ENCODE measurements around the gene WWC2.
"Not testable (repeated sequence)": the region's sequence is repeated elsewhere in the genome, so short reads cannot be mapped to it uniquely, and the experiment has no call there.

Gene WWC2

GRCh38 chr4:183190900-183191527 lies 92.0 kb downstream of the WWC2 start:
- no CpG with 5 or more reads among the region's 4 CpGs for WGBS (ENCODE audit: extremely low coverage, insufficient coverage, low lambda C conversion rate)

GRCh38 chr4:183191630-183192029 lies 92.6 kb downstream of the WWC2 start:
- no peak overlapping the region for H3K23ac ChIP-seq (ENCODE audit: low read length)
- H3K79me1 ChIP-seq (ENCODE audit: low read length): peaks cover 15% of the 10 kb centered on the region
- H2BK15ac ChIP-seq (replicated peaks; ENCODE audit: low read depth): no peak overlapping the region
- H3K4me3 ChIP-seq (ENCODE audit: low read length): no peak overlapping the region
- H3K18ac ChIP-seq (ENCODE audit: low read length): no peak overlapping the region
- H3K9ac ChIP-seq (ENCODE audit: low read length): no peak overlapping the region
- H3K4me2 ChIP-seq (ENCODE audit: low read length): no peak overlapping the region
- no peak overlapping the region for H3K27ac ChIP-seq (ENCODE audit: low read depth, low read length)
- H3K79me2 ChIP-seq (ENCODE audit: control insufficient read depth, insufficient read depth, low read length): peaks cover 24% of the 10 kb centered on the region
- H3K4ac ChIP-seq (ENCODE audit: low read depth, low read length): no peak overlapping the region
- peaks cover 1% of the 10 kb centered on the region for H3K4me1 ChIP-seq (ENCODE audit: control insufficient read depth, low read depth, low read length)
- H3K27me3 ChIP-seq (ENCODE audit: insufficient read depth, low read length, poor library complexity): no peaks in the 10 kb centered on the region
- H3K56ac ChIP-seq (ENCODE audit: low read length): no peak overlapping the region
- H2BK5ac ChIP-seq (ENCODE audit: low read length): no peak overlapping the region
- no peak for DNase-seq
- no peak overlapping the region for H4K8ac ChIP-seq (ENCODE audit: low read depth, low read length)
- WGBS (ENCODE audit: extremely low coverage, insufficient coverage, low lambda C conversion rate): no CpG with 5 or more reads among the region's 5 CpGs
- H2BK120ac ChIP-seq (ENCODE audit: low read depth, low read length): no peak overlapping the region
- no peak overlapping the region for H2AK5ac ChIP-seq (ENCODE audit: low read length)
- H3K36me3 ChIP-seq (ENCODE audit: control insufficient read depth, insufficient read depth, low read length): no peaks in the 10 kb centered on the region
- H4K5ac ChIP-seq (ENCODE audit: low read length): no peak overlapping the region

More at GRCh38 chr4:183190900-183191527, 92.0 kb downstream of the WWC2 start:
- peaks cover 25% of the 10 kb centered on the region for H3K79me2 ChIP-seq (ENCODE audit: control insufficient read depth, insufficient read depth, low read length)
- no peak overlapping the region for H4K8ac ChIP-seq (ENCODE audit: low read depth, low read length)
- H3K18ac ChIP-seq (ENCODE audit: low read length): no peak overlapping the region
- no peak for DNase-seq
- H3K9ac ChIP-seq (ENCODE audit: low read length): no peak overlapping the region
- H2BK15ac ChIP-seq (replicated peaks; ENCODE audit: low read depth): no peak overlapping the region
- H3K4me1 ChIP-seq (ENCODE audit: control insufficient read depth, low read depth, low read length): peaks cover 3% of the 10 kb centered on the region
- H3K4me3 ChIP-seq (ENCODE audit: low read length): no peak overlapping the region
- H4K5ac ChIP-seq (ENCODE audit: low read length): no peak overlapping the region
- H3K56ac ChIP-seq (ENCODE audit: low read length): no peak overlapping the region
- no peak overlapping the region for H3K4me2 ChIP-seq (ENCODE audit: low read length)
- no peaks in the 10 kb centered on the region for H3K27me3 ChIP-seq (ENCODE audit: insufficient read depth, low read length, poor library complexity)
- H3K4ac ChIP-seq (ENCODE audit: low read depth, low read length): no peak overlapping the region
- no peak overlapping the region for H2BK120ac ChIP-seq (ENCODE audit: low read depth, low read length)
- H3K23ac ChIP-seq (ENCODE audit: low read length): no peak overlapping the region
- H2BK5ac ChIP-seq (ENCODE audit: low read length): no peak overlapping the region
- H3K79me1 ChIP-seq (ENCODE audit: low read length): peaks cover 12% of the 10 kb centered on the region
- H2AK5ac ChIP-seq (ENCODE audit: low read length): no peak overlapping the region
- H3K36me3 ChIP-seq (ENCODE audit: control insufficient read depth, insufficient read depth, low read length): no peaks in the 10 kb centered on the region
- H3K27ac ChIP-seq (ENCODE audit: low read depth, low read length): no peak overlapping the region

- Histone ChIP-seq H3K4ac (ENCODE audit: low read depth, low read length) (no peak overlapping the region), H3K79me2 (ENCODE audit: control insufficient read depth, insufficient read depth, low read length) (peaks cover 20% of the 10 kb centered on the region), H3K23ac (ENCODE audit: low read length) (no peak overlapping the region), H3K27me3 (ENCODE audit: insufficient read depth, low read length, poor library complexity) (no peaks in the 10 kb centered on the region), H3K56ac (ENCODE audit: low read length) (no peak overlapping the region), H3K4me1 (ENCODE audit: control insufficient read depth, low read depth, low read length) (no peaks in the 10 kb centered on the region), H2BK5ac (ENCODE audit: low read length) (no peak overlapping the region), H3K4me3 (ENCODE audit: low read length) (no peak overlapping the region), H4K8ac (ENCODE audit: low read depth, low read length) (no peak overlapping the region), H3K36me3 (ENCODE audit: control insufficient read depth, insufficient read depth, low read length) (no peaks in the 10 kb centered on the region), H4K5ac (ENCODE audit: low read length) (no peak overlapping the region), H3K27ac (ENCODE audit: low read depth, low read length) (no peak overlapping the region), H3K9ac (ENCODE audit: low read length) (no peak overlapping the region), H2AK5ac (ENCODE audit: low read length) (no peak overlapping the region), H2BK120ac (ENCODE audit: low read depth, low read length) (no peak overlapping the region), H3K79me1 (ENCODE audit: low read length) (peaks cover 12% of the 10 kb centered on the region), H3K18ac (ENCODE audit: low read length) (no peak overlapping the region), H3K4me2 (ENCODE audit: low read length) (no peak overlapping the region), H2BK15ac (replicated peaks; ENCODE audit: low read depth) (no peak overlapping the region)
- no CpG with 5 or more reads among the region's 2 CpGs for WGBS (ENCODE audit: extremely low coverage, insufficient coverage, low lambda C conversion rate)
- no peak for DNase-seq
Observed at GRCh38 chr4:183192571-183192970, 93.5 kb downstream of the WWC2 start.

- H3K4me2 ChIP-seq (ENCODE audit: low read length); H3K18ac ChIP-seq (ENCODE audit: low read length); H3K27me3 ChIP-seq (ENCODE audit: insufficient read depth, low read length, poor library complexity); H2BK15ac ChIP-seq (replicated peaks; ENCODE audit: low read depth); H3K56ac ChIP-seq (ENCODE audit: low read length); H3K4me3 ChIP-seq (ENCODE audit: low read length); H3K23ac ChIP-seq (ENCODE audit: low read length); H3K27ac ChIP-seq (ENCODE audit: low read depth, low read length); H2AK5ac ChIP-seq (ENCODE audit: low read length); H3K4ac ChIP-seq (ENCODE audit: low read depth, low read length); H3K36me3 ChIP-seq (ENCODE audit: control insufficient read depth, insufficient read depth, low read length); H3K9ac ChIP-seq (ENCODE audit: low read length); H2BK5ac ChIP-seq (ENCODE audit: low read length); H4K5ac ChIP-seq (ENCODE audit: low read length); H4K8ac ChIP-seq (ENCODE audit: low read depth, low read length); DNase-seq; H2BK120ac ChIP-seq (ENCODE audit: low read depth, low read length); H3K4me1 ChIP-seq (ENCODE audit: control insufficient read depth, low read depth, low read length): not testable (repeated sequence)
- Histone ChIP-seq H3K79me1 (ENCODE audit: low read length) (peaks cover 14% of the 10 kb centered on the region), H3K79me2 (ENCODE audit: control insufficient read depth, insufficient read depth, low read length) (peaks cover 20% of the 10 kb centered on the region)
- WGBS (ENCODE audit: extremely low coverage, insufficient coverage, low lambda C conversion rate): no CpG with 5 or more reads among the region's 6 CpGs
Observed at GRCh38 chr4:183193730-183194338, 94.8 kb downstream of the WWC2 start.

GRCh38 chr4:183195534-183195933 lies 96.5 kb downstream of the WWC2 start:
- no peak overlapping the region for H3K4me3 ChIP-seq (ENCODE audit: low read length)
- WGBS (ENCODE audit: extremely low coverage, insufficient coverage, low lambda C conversion rate): no CpG with 5 or more reads among the region's 3 CpGs

More at GRCh38 chr4:183195534-183195933, 96.5 kb downstream of the WWC2 start:
- Histone ChIP-seq H3K56ac (ENCODE audit: low read length) (no peak overlapping the region), H3K27me3 (ENCODE audit: insufficient read depth, low read length, poor library complexity) (no peaks in the 10 kb centered on the region), H3K36me3 (ENCODE audit: control insufficient read depth, insufficient read depth, low read length) (no peaks in the 10 kb centered on the region), H2BK5ac (ENCODE audit: low read length) (no peak overlapping the region), H2BK120ac (ENCODE audit: low read depth, low read length) (no peak overlapping the region), H4K5ac (ENCODE audit: low read length) (no peak overlapping the region), H3K18ac (ENCODE audit: low read length) (no peak overlapping the region), H2BK15ac (replicated peaks; ENCODE audit: low read depth) (no peak overlapping the region), H3K4me2 (ENCODE audit: low read length) (no peak overlapping the region), H3K79me2 (ENCODE audit: control insufficient read depth, insufficient read depth, low read length) (peaks cover 22% of the 10 kb centered on the region), H3K4me1 (ENCODE audit: control insufficient read depth, low read depth, low read length) (no peaks in the 10 kb centered on the region), H3K4ac (ENCODE audit: low read depth, low read length) (no peak overlapping the region), H3K79me1 (ENCODE audit: low read length) (peaks cover 17% of the 10 kb centered on the region), H2AK5ac (ENCODE audit: low read length) (no peak overlapping the region), H3K23ac (ENCODE audit: low read length) (no peak overlapping the region), H3K27ac (ENCODE audit: low read depth, low read length) (no peak overlapping the region), H3K9ac (ENCODE audit: low read length) (no peak overlapping the region), H4K8ac (ENCODE audit: low read depth, low read length) (no peak overlapping the region)
- no peak for DNase-seq

Measured in mesendoderm (in vitro differentiated cells).